ENCODE results near the gene DIPK1C. TPM values are rescaled to one million over a fixed set of nuclear protein-coding genes. Genes with fewer than 3 reads are reported as not detected.

The DIPK1C gene
- total RNA-seq, 1 donor from 2014 or later: not detected

DNA sequence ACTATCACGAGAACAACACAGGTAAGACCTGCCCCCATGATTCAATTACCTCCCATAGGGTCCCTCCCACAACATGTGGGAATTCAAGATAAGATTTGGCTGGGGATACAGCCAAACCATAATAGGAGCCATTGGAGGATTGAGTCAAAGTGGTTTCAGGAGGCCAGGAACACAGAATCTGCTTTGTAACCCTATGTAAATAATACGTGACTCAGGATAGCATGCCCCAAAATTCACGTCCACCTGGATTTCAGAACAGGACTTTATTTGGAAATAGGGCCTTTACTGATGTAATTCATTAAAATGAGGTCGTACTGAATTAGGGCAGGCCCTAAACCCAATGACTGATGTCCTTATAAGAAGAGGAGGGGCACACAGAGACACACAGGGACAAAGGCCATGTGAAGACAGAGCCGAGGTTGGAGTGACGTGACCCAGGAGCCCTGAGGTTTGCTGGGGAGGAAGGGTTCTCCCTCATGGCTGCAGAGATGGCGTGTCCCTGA is 23.1 kb upstream of the DIPK1C start:
- Mint-ChIP-seq H3K36me3 (ENCODE audit: insufficient read depth) (no peaks in the 10 kb centered on the region), H3K27me3 (no peaks in the 10 kb centered on the region), H3K9me3 (ENCODE audit: low read depth) (no peaks in the 10 kb centered on the region), H3K4me3 (ENCODE audit: low read depth) (no peak overlapping the region), H3K27ac (no peak overlapping the region), H3K4me1 (ENCODE audit: low read depth) (peaks cover 4% of the 10 kb centered on the region)
- DNase-seq (ENCODE audit: low spot score, unreplicated experiment): no peak
- TF ChIP-seq, protein P1, sequence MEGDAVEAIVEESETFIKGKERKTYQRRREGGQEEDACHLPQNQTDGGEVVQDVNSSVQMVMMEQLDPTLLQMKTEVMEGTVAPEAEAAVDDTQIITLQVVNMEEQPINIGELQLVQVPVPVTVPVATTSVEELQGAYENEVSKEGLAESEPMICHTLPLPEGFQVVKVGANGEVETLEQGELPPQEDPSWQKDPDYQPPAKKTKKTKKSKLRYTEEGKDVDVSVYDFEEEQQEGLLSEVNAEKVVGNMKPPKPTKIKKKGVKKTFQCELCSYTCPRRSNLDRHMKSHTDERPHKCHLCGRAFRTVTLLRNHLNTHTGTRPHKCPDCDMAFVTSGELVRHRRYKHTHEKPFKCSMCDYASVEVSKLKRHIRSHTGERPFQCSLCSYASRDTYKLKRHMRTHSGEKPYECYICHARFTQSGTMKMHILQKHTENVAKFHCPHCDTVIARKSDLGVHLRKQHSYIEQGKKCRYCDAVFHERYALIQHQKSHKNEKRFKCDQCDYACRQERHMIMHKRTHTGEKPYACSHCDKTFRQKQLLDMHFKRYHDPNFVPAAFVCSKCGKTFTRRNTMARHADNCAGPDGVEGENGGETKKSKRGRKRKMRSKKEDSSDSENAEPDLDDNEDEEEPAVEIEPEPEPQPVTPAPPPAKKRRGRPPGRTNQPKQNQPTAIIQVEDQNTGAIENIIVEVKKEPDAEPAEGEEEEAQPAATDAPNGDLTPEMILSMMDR (IDR thresholded peaks at IDR 0.05; ENCODE audit: unreplicated experiment): no peak

DNA sequence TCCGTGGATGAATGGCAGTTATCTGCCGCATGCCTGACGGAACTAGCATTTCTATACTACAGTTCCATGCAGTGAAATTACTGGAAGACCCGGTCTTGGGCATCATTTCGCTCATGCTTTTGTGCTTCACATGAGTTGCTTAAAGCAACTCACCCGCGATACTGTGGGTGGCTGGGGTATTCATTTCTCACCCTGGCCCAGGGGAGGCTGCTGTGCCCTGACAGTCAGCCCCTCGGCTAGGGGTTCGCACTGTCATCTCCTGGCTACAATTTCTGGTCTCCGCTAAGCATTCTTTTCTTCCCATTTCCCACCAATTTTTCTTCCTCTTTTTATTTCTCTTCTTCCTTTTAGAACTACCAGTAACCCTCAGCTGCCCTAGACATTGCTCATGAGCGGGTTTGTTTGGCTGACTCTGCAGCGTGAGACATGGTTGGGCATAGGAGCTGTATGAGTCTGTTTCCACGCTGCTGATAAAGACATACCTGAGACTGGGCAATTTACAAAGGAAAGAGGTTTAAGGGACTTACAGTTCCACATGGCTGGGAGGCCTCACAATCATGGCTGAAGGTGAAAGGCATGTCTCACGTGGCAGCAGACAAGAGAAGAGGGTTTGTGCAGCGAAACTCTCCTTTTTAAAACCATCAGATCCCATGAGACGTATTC is 22.5 kb upstream of the DIPK1C start:
- Mint-ChIP-seq H3K4me1 (ENCODE audit: low read depth) (peaks cover 4% of the 10 kb centered on the region), H3K9me3 (ENCODE audit: low read depth) (no peaks in the 10 kb centered on the region), H3K4me3 (ENCODE audit: low read depth) (no peak overlapping the region), H3K36me3 (ENCODE audit: insufficient read depth) (no peaks in the 10 kb centered on the region), H3K27ac (no peak overlapping the region), H3K27me3 (no peaks in the 10 kb centered on the region)
- no peak for DNase-seq (ENCODE audit: low spot score, unreplicated experiment)
- TF ChIP-seq, protein P1 (IDR thresholded peaks at IDR 0.05; ENCODE audit: unreplicated experiment): no peak

DNA sequence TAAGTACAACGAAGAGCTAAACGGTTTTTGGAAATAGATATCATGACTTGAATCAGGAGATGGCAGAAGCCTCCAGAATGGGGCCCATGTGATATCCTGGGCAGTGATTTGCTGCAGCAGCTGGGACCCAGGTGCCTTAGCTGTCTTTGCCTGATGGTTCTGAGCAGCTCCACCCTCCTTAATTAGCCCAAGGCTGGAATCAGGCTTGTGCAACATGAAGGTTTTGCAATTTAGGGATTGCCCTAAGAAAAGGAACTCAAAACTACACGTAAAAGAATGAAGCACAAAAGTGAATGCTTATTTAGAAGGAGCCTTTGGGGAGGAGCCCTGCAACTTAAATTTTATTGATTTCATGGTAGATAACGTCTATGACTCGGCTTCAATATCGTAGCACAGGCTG is 21.8 kb upstream of the DIPK1C start:
- peaks cover 4% of the 10 kb centered on the region for H3K4me1 Mint-ChIP-seq (ENCODE audit: low read depth)
- DNase-seq (ENCODE audit: low spot score, unreplicated experiment): no peak
- no peaks in the 10 kb centered on the region for H3K36me3 Mint-ChIP-seq (ENCODE audit: insufficient read depth)
- H3K4me3 Mint-ChIP-seq (ENCODE audit: low read depth): no peak overlapping the region
- no peak overlapping the region for H3K27ac Mint-ChIP-seq
- no peaks in the 10 kb centered on the region for H3K9me3 Mint-ChIP-seq (ENCODE audit: low read depth)
- TF ChIP-seq, protein P1 (IDR thresholded peaks at IDR 0.05; ENCODE audit: unreplicated experiment): no peak
- no peaks in the 10 kb centered on the region for H3K27me3 Mint-ChIP-seq

DNA sequence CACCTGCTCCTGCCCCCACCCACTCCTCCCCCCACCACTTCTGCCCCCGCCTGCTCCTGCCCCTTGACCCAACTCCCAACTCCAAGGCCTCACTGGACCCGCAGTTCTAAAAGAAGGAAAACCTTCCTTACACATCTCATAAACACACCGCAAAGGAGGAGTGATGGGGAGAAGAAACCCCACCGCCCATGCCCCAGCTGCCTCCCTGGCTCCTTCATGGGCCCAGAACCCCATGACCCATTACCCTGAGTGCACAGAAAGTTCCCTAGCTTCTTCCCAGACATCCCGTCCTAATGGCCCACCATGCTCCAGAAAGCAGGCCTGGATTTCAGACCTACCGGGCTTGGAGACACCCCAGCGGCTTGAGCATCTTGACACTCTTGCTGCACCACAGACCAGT is 21.2 kb upstream of the DIPK1C start:
- no peak for DNase-seq (ENCODE audit: low spot score, unreplicated experiment)
- TF ChIP-seq, protein P1 (IDR thresholded peaks at IDR 0.05; ENCODE audit: unreplicated experiment): no peak
- H3K9me3 Mint-ChIP-seq (ENCODE audit: low read depth): no peaks in the 10 kb centered on the region
- no peak overlapping the region for H3K4me3 Mint-ChIP-seq (ENCODE audit: low read depth)
- no peak overlapping the region for H3K27ac Mint-ChIP-seq
- H3K4me1 Mint-ChIP-seq (ENCODE audit: low read depth): peaks cover 4% of the 10 kb centered on the region
- no peaks in the 10 kb centered on the region for H3K27me3 Mint-ChIP-seq
- H3K36me3 Mint-ChIP-seq (ENCODE audit: insufficient read depth): no peaks in the 10 kb centered on the region

DNA sequence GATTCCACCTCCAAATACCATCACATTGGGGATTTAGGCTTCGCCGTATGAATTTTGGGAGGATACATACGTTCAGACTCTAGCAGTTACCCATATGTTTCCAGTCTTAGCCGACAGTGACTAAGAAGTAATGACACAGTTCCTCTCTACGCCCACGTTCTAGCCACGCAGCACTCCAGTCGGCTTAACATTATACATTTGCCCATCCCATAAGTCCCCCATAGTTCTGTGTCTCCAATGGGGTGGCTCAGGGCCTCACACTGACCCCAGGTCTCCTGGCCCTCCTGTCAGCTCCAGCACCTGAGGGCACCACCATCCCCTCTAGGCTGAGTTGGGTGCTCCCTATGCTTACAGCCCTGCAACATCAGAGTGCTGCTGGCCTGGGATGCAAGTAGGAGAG is 20.7 kb upstream of the DIPK1C start:
- Mint-ChIP-seq H3K27me3 (no peaks in the 10 kb centered on the region), H3K9me3 (ENCODE audit: low read depth) (no peaks in the 10 kb centered on the region), H3K27ac (no peak overlapping the region), H3K4me1 (ENCODE audit: low read depth) (peaks cover 4% of the 10 kb centered on the region), H3K4me3 (ENCODE audit: low read depth) (no peak overlapping the region), H3K36me3 (ENCODE audit: insufficient read depth) (no peaks in the 10 kb centered on the region)
- no peak for DNase-seq (ENCODE audit: low spot score, unreplicated experiment)
- TF ChIP-seq, protein P1 (IDR thresholded peaks at IDR 0.05; ENCODE audit: unreplicated experiment): no peak
